Non-pigmented ciliary epithelial cell (primary cell): ENCODE measurements around the gene HEG1.
"Not testable (repeated sequence)": the region's sequence is repeated elsewhere in the genome, so short reads cannot be mapped to it uniquely, and the experiment has no call there.

Source experiments
- DNase-seq: peaks from one replicate; pipeline ENCODE4 v3.0.0-alpha.2; 2010; ENCODE audit warnings: low read depth

HEG1 gene, protein sequence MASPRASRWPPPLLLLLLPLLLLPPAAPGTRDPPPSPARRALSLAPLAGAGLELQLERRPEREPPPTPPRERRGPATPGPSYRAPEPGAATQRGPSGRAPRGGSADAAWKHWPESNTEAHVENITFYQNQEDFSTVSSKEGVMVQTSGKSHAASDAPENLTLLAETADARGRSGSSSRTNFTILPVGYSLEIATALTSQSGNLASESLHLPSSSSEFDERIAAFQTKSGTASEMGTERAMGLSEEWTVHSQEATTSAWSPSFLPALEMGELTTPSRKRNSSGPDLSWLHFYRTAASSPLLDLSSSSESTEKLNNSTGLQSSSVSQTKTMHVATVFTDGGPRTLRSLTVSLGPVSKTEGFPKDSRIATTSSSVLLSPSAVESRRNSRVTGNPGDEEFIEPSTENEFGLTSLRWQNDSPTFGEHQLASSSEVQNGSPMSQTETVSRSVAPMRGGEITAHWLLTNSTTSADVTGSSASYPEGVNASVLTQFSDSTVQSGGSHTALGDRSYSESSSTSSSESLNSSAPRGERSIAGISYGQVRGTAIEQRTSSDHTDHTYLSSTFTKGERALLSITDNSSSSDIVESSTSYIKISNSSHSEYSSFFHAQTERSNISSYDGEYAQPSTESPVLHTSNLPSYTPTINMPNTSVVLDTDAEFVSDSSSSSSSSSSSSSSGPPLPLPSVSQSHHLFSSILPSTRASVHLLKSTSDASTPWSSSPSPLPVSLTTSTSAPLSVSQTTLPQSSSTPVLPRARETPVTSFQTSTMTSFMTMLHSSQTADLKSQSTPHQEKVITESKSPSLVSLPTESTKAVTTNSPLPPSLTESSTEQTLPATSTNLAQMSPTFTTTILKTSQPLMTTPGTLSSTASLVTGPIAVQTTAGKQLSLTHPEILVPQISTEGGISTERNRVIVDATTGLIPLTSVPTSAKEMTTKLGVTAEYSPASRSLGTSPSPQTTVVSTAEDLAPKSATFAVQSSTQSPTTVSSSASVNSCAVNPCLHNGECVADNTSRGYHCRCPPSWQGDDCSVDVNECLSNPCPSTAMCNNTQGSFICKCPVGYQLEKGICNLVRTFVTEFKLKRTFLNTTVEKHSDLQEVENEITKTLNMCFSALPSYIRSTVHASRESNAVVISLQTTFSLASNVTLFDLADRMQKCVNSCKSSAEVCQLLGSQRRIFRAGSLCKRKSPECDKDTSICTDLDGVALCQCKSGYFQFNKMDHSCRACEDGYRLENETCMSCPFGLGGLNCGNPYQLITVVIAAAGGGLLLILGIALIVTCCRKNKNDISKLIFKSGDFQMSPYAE (N-terminal part only)

DNA sequence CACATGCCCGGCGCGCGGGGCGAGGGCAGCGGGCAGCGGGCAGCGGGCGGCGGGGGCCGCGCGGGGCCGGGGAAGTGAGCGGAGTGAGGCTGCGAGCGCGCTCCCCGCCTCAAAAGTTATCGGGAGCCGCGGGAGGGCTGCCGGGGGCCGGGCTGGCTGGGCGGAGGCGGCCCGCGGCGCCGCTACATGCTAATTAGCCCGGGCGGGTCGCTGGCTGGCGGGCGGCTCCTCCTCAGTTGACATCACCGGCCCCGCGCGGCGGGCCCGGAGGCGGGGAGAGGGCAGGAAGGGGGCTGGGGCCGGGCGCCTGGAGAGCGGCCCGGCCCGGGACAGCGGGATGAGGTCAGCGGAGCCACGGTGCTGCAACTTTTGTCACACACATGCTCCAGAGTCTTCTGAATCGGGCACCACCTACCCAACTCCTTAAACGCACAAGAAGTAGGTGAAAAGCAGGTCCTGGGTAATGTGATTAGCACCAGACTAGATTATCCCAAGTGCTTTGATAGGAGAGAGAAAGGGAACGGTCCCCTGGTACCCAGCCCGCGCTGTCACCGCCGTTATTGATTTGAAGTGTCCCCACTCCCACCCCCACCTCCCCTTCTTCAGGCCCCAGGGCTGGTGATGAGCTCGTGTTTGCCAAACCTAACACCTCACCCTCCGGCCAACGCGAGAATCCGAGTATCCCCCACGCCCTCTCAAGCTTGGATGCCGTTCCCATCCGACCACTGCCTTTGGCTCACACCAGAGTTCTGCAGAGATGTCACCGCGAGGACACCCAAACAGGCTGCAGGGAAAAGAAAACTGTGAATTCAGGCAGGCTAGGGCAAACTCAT, at the start of gene HEG1:
HEG1 (minus strand) TSS at position 85 of the 833 bp plus-strand sequence. CDS start 107 bp downstream, outside the sequence.
- DNase-seq = no peak

DNA sequence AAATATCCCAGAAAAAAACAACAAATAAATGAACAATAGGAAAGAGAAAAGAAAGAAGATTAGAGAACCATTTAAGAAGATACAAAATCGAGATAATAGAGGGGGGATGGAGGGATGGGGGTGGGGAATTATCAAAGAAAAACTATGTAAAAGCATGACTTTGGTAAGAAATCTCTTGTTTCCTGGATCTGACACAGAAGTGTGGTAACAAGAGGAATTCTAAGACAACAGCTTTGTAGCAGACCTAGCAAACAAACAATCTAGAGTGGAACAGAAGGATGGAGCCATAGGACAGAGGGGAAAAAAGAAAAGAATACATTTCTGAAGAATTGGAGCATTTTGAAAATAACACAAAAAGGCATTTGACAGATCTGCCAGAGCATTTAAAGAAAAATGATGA, 49.3 kb upstream of the HEG1 start:
- DNase-seq = no peak

DNA sequence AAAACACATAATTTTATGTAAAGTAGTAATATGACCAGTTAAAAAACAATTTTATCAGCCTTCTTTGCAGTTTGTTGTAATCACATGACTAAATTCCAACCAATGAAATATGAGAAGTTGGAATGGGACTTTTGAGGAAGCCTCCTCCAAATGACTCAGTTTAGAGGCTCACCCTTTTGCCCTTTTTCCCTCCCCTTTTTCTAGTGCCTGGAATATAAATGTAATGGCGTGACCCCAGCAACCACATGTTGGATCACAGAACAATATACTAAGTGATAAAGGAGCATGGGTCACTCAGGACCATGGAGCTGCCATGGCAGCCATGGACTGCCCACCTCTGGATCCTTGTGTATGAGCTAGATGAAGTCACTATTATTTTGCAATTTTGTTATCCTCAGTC, 48.8 kb upstream of the HEG1 start:
- DNase-seq = no peak

DNA sequence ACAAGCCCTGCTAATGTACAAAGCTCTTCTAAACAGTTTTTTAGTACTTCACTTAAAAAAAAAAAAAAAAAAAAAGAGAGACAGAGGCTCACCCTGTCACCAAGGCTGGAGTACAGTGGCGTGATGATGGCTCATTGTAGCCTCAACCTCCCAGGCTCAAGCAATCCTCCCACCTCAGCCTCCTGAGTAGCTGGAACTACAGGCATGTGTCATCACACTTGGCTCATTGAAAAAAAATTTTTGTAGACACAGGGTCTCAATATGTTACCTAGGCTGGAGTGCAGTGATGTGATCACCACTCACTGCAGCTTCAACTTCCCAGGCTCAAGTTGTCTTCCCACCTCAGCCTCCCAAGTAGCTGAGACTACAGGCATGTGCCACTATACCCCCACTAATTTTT, 47.6 kb upstream of the HEG1 start:
- DNase-seq = no peak

DNA sequence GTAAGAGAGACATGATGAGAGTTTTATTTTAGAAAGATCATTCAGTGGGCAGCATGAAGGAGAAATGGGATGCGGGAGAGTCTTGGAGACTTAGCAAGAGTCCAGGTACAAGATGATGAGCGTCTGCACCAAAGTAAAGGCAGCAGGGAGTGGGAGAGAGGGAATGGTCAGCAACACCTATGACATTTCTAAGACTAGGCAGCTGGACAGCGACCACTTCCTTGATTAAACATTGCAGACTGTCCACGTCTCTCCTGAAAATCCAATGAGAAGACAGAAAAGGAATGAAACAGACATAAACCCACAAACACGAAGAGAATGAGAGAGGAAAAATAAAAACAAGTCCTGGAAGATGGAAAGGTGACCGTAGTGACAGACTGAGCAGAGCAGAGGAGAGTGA, 46.7 kb upstream of the HEG1 start:
- DNase-seq = no peak

DNA sequence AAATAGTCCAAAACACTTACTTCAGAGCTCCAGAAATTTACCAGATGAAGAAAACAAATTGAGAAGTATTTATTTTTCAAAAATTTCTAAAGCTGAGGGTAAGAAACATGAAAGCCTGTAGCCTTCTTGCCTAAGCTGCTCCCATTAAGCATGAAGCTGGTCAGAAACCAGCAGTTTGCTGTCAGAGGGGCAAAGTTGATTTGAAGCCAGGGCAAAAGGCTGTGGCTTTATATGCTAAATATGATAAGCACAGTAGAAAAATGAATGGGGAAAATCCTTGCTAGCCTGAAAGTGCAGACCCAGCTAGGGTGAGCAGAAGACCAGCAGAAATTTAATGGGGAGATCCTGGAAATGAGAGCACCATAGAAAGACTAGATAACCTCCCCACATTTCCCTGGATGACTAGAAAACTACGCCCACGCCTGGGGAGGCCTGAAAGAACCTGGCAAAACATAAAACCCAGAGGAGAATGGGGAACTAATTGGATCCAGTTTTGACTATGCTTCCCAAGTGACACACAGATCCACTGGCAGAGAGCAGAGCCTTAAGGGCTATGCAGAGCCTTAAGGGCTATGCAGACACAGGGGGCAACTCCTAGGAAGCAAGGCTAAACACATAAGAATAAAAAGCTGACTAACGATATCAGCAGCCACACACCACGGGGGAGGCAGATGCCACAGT, 43.0 kb upstream of the HEG1 start:
- DNase-seq = no peak

DNA sequence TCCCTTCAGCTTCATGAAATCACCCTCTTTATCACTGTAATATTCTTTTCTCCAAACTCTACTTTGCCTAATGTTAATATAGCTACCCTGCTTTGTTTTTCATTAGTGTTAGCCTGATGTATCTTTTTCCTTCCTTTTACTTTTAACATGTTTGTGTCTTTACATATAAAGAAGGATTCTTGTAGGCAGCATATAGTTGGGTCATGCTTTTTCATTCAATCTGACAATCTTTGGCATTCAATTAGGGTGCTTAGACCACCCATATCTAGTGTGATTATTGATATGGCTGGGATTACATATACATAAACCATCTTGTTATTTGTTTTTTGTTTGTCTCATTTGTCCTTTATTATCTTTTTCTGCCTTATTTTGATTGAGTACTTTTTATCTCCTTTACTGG, 34.9 kb upstream of the HEG1 start:
- DNase-seq = no peak

DNA sequence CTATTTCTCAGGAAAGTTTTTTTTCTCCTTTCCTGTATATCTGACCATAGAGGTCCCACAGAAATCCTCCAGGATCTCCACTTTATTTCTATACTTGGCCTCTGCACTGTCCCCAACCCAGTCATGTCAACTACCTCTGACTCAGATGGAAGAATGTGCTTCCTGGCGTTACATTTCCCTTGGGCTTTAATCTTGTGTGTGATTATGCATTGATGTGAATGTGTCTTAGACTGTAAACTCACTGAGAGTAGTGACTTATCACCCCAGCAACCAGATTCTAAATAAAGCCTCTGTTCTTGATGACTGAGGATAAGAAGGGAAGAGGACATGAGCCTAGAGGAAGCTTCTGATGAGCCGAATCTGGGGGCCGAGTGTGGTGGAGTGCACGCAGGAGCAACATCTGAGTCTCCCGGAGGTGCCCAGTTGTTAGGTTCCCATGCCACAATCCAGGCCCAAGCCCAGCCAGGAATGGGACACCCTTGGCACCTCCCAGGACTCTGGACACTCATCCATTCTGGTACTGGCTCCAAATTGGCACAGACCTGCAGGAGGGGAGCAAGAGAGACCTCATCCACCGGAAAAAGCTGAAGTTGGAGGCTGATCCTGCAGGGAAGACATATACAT, 32.1 kb upstream of the HEG1 start:
- DNase-seq = no peak

DNA sequence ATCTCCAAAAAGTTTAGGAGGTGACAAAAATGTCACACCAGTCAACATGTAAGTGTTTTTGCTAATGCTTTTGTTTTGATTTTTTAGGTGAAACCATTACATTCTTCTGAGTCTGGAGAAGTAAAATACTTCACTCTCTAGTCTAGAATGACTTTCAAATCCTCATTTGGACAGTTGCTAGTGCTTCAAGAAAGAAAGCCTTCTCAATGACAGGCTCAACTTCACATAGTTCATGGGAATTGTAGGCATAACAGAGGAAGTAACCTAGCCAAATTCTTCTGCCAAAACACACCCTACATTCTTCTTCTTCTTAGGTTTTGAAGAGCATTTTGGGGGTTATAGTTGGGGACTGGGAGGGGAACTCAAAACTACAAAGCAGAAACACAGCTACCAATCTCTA, 29.4 kb upstream of the HEG1 start:
- DNase-seq = no peak

DNA sequence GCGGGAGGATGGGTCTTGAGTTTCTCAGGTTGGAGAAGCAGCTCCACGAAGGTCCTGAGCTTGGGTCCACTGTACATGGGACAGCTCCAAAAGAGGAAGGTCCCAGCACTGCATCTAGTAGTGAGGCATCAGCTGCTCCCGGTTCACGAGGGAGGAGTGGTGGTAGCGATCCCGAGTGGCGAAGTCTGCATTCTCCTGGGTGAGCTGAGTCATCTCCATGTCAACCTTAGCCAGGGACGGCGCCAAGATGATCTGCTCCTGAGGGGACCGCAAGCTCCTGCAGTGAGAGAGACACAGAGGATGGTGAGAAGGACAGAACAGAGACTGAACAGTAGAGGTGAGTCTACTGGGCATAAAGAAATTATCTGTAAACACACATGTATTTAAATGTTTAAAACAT, 28.0 kb upstream of the HEG1 start:
- no peak for DNase-seq

DNA sequence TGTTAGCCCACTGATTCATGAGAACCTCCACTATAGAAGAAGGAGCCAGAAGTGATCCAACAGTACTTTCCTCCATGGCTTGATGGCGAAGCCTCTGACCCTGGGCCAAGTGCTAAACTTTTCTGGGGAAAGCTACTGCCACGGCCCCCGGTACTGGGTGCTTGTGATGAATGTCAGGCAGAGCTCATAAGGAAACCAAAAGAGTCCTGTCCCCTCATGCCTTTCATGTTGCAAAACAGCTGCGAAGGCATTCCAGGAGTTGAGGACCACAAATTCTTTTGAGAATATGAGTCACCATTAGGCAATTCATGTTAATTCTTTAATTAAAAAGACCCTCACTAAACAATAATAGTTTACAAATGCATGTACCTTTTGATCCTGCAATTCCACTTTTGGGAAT, 26.5 kb upstream of the HEG1 start:
- not testable (repeated sequence) for DNase-seq

DNA sequence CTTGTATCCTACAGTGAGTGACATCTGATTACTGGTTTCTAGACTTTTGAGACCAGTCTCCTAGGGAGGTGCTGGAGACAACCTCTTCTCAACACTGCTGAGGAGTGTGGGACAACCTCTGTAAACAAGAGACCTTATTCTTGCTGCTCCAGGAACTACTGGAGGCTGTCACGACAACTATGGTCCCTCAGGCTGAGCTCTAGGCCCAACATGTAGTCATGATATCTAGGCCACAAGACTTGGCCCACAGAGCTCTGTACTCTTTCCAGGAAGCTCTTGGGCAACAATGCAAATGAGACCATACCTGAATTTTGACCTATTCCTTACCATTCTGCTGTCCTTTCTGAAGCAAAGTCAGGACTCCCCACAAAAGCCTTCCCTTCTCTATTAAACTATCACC, 24.3 kb upstream of the HEG1 start:
- no peak for DNase-seq

DNA sequence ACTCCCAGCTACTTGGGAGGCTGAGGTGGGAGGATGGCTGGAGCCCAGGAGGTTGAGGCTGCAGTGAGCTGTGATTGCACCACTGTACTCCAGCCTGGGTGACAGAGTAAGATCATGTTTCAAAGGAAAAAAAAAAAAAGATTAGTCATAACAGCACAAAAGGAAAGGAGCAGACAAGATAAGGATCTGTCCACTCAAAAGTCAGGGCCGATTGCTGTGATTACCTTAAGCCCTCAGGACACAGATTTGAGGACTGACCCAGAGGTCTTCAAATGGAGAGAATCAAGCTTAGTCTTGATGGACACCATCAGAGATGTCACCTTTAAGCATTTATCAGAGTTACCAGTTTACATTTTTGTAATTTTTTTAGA, 23.9 kb upstream of the HEG1 start:
- DNase-seq = no peak

DNA sequence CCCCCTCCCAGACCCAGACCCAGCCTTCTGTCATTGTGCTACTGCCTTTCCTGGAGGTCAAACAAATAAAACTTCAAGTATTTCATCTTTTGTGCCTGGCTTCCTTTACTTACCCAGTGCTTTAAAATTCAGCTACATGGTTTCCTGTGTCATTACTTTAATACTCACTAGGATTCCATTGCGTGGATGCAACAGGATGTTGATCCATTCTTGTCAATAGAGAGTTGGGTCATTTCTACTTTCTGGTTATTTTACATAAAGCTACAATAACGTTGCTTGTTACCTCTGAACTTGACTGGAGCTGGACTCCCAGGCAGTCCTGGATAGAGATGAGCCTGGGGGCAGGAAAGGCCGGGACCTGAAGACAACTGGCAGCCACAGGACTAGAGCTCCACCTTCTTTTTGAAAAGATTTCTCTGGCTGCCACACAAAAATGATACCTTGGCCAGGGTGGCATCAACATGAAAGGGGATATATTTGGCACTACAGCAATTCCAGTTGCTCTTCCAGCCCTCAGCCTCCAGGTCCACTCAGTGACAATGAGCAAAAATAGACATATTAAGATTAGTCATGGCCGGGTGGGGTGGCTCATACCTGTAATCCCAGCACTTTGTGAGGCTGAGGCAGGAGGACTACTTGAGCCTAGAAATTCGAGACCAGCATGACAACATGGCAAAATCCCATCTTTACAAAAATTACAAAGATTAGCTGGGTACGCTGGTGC, 23.3 kb upstream of the HEG1 start:
- no peak for DNase-seq

DNA sequence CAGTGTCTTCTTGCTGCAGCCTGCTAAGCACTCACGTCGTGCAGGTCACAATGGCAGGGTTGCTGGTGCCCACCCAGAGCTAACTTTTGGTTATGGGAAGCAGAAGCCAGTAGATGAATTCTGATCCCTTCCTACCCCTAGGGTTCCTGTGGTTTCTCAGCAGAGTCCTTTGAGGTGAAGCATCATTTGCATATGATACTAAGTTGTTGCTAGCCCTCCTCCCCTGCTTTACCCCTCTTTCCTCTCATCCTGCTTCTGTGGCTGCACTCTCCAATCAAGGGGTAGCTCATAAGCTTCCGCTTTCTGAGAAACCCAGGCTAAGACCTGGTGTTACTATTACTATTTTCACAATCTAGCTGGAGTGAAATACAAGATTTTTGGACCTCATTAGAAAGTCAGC, 22.1 kb upstream of the HEG1 start:
- no peak for DNase-seq

DNA sequence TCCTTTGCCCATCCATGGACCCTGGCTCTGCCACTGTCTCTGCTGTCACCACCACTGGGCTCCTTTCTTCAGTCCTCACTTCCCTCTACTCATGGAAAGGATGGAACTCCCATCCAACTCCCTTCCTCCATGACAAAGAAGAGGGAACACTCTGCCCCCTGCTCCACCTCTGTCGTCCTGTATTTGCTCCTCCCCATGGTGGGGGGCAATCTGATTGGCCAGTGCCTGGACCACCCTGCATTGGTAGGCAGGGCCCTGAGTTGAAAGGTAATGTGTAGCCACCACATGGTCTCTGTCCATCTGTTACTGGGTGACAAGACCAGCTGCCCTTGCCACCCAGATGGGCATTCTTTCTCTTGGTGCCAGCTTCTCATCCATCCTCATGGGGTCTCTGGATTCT, 20.7 kb upstream of the HEG1 start:
- no peak for DNase-seq

DNA sequence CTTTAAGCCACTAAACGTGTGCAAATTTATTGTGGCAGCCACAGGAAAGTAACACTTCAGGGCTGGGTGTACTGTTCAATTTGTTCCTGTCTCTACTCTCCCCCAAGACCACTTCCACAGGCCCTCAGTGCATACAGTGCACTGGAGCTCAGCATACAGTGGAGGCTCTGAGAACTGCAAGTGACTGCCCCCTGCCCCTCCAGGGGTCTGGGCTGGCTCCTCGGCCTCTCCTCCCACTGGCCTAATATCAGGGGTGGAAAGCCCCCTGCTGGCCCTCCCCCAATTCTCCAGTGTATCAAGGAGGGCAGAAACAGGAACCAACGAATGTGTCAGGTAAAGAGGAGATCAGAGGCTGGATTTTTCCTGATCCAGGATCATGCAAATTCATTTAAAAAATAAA, 19.9 kb upstream of the HEG1 start:
- no peak for DNase-seq

DNA sequence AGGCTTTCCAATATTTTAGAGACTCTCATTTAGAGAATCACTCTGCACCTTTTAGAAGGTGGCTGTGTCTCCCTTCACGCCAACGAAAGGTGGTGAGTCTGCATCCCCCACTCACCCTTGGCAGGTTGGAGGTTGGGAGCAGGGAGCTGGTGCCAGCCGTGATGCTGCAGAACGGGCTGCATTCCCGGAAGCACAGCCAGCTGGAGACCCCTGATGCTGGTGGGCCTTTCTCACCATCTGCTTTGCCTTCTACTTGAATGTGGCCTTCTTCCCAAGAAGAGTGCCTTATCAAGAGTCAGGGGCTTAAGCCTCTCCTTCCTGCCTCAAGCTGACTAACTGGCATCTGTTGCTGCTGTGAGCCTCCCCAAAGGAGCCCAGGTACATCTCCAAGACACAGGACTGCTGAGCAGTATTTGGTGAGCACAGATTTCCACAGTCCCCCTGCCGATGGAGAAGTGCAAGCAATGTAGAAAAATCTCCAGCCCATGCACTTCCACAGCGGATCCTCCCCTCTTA, 17.7 kb upstream of the HEG1 start:
- DNase-seq = no peak

DNA sequence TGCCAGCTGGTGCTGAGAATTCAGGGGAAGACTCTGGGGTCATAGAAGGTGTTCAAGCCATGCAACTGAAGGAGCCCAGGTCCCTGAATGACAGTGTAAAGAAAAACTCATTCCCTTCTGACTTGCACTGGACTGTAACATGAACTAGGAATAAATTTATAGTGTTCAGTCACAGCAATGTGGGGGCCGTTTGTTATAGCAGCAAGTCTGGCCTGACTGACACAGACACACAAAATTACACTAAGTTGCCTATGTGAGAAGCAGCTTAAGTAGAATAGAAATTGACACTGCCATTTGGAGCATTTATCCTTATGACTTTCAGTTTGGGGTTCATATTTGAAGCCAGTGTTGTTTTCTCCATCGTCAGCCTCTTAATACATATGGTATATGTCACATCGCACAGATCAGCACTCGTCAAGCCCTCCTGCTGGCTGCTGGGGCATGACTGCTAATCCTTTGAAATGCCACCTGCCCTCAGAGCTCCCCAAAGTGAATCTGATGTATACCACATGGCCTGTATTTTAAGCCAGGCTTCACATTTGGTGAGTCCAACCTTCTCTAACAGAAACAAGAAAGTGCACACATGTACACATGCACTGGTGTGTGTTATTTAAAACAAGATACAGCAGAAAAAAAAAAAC, 17.1 kb upstream of the HEG1 start:
- DNase-seq = no peak
